K562 (cell line): ENCODE results near the gene MAPK13. TPM values are rescaled to one million over a fixed set of nuclear protein-coding genes. Genes with fewer than 3 reads are reported as not detected.
A peak's percentile ranks its signal among the peaks of the same experiment; 100 is the strongest.

Experiments
- ARHGAP35 ChIP-seq: fragments of 450-650 bp; IDR thresholded peaks from 2 replicates; pipeline ENCODE4 v1.6.1; 2018; ENCODE audit not compliant: partially characterized antibody
- ARID2 ChIP-seq: fragments of 450-650 bp; IDR thresholded peaks from 2 replicates; pipeline ENCODE4 v1.6.1; 2017; ENCODE audit warnings: antibody characterized with exemption, mild to moderate bottlenecking
- FOXA1 ChIP-seq: fragments of 450-650 bp; IDR thresholded peaks from 2 replicates; pipeline ENCODE4 v1.6.1; 2016; ENCODE audit warnings: mild to moderate bottlenecking, borderline replicate concordance
- FOXJ2 ChIP-seq: fragments of 200-800 bp; sonication (Bioruptor generic); IDR thresholded peaks from 2 replicates; pipeline ENCODE4 v1.6.1; 2016; ENCODE audit warnings: missing genetic modification characterization, missing compliant biosample characterization
- HNRNPL ChIP-seq: fragments of 200-400 bp; formaldehyde crosslinking; IDR thresholded peaks from 2 replicates; pipeline ENCODE4 v1.6.1; 2017; ENCODE audit warnings: low read depth, mild to moderate bottlenecking, low read length
- MAZ ChIP-seq, 2 experiments: fragments of 450-650 bp in 1 of 2; sonication (generic) in 1 of 2; formaldehyde crosslinking; IDR thresholded peaks in 1 of 2; conservative IDR thresholded peaks in 1 of 2; 2 replicates each; pipeline versions ENCODE4 v1.4.0 to v1.5.0; 2020; ENCODE audit warnings: mild to moderate bottlenecking in 1 of 2, missing genetic modification reagents in 1 of 2
- MITF ChIP-seq: IDR thresholded peaks from 2 replicates; pipeline ENCODE4 v1.6.1; 2014; ENCODE audit warnings: antibody characterized with exemption
- NFATC3 ChIP-seq: fragments of 450-650 bp; IDR thresholded peaks from 2 replicates; pipeline ENCODE4 v1.6.1; 2017; ENCODE audit warnings: mild to moderate bottlenecking
- ZBED1 ChIP-seq: IDR thresholded peaks from 2 replicates; pipeline ENCODE4 v1.6.1; 2014
- ZKSCAN1 ChIP-seq: fragments of 150-350 bp; IDR thresholded peaks from 2 replicates; pipeline ENCODE4 v1.6.1; 2016; ENCODE audit warnings: low read depth, low read length
- ZKSCAN8 ChIP-seq: fragments of 200-800 bp; sonication (Bioruptor generic); IDR thresholded peaks from 2 replicates; pipeline ENCODE4 v1.6.1; 2016; ENCODE audit warnings: missing genetic modification characterization, missing compliant biosample characterization
- ZNF347 ChIP-seq: fragments of 450-650 bp; formaldehyde crosslinking; IDR thresholded peaks from 2 replicates; pipeline ENCODE4 v1.4.0; 2020; ENCODE audit warnings: low read depth, mild to moderate bottlenecking, moderate library complexity
- polyA plus RNA-seq, 8 experiments: library from polyadenylated mRNA; depleted of rRNA in 4 of 8; stranded (reverse) in 5 of 8; unstranded in 3 of 8; fragments of >200 nt; fragmentation: Nextera tagmentation in 2 of 8; fragmentation: Illumina TruSeq in 1 of 8; extraction: Ambion mirVana in 2 of 8; extraction: Trizol in 1 of 8; gene quantifications; 2 replicates each; pipeline versions ENCODE4 v1.2.1 to v1.2.3, GENCODE V29; 2011 to 2014; ENCODE audit warnings: inconsistent platforms in 1 of 8, missing spikeins in 1 of 8
- total RNA-seq, 7 experiments: library from RNA; depleted of rRNA in 6 of 7; stranded (reverse); fragments of >200 nt in 6 of 7; fragmentation: Illumina TruSeq in 2 of 7; extraction: Trizol in 2 of 7; gene quantifications; 2 replicates each; pipeline versions ENCODE4 v1.2.1 to v1.2.3, GENCODE V29; 2011 to 2021; ENCODE audit warnings: low replicate concordance in 1 of 7
- TF ChIP-seq, protein P1 (sequence below): fragments of 450-650 bp; IDR thresholded peaks from 2 replicates; pipeline ENCODE4 v1.6.1; 2018; ENCODE audit not compliant: partially characterized antibody
- TF ChIP-seq, protein P2 (sequence below): fragments of 450-650 bp; conservative IDR thresholded peaks from 2 replicates; pipeline ENCODE4 v1.6.1; 2016; ENCODE audit warnings: missing genetic modification characterization, low read depth, mild to moderate bottlenecking, missing compliant biosample characterization, moderate library complexity

MAPK13 gene
- total and polyA plus RNA-seq, 9 of the 15 experiments (the other 6 are each of a cell fraction or from before 2014, with no cell fraction given): 0.03 to 2.3 (median 0.48) TPM; not detected in 1

DNA sequence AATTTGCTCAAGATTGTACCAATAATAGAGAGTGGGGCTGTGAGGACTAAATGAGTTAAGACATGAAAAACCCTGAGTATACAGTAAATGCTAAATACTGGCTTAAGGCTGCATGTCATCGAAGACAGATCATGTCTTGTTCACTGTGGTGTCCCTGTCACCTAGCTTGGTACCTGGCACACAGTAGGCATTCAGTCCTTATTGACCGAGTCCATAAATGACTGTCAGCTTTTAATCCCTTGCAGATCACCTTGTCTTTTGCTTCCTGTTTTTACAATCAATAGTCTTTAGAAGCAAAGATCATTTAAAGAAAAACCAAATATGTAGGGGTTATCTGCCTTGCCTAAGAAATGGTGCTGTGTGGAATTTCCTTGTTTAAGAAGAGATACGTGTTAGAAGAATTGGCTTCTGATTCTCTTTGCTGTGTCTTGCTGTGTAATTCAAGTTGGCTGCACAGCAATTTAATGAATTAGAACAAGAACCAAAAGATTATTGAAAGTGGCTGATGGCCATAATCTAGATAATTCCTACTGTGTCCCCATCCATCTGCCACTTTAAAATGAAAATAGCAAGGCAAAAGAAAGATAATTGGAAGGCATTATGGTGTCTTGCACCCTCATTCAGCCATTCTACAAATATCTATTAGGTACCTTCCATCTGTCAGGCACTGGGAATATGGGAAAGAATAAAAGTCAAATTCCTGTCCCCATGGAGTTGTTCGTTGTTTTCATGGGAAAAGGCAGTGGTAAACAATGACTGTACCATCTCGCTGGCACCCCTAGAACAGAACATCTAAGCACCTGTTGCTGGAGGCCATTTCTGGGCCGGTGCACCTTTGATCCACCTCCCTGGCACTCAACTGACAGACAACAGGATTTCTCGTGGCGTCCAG, 12.4 kb upstream of the MAPK13 start (continued):
- TF ChIP-seq ZKSCAN8 (CRISPR knock-in tag): peak; percentile 79; the same call in 1 of the 2 replicates
- no peak for TF ChIP-seq MITF
- 0 out of 2 replicates have a peak, but pooled peaks have one; percentile 12 for TF ChIP-seq HNRNPL
- peak; percentile 94 for TF ChIP-seq ZKSCAN1
- no peak for TF ChIP-seq MAZ (CRISPR knock-in tag; conservative IDR thresholded peaks at IDR 0.05 in 1 of 2, IDR thresholded peaks at IDR 0.05 in 1 of 2)
- no peak for TF ChIP-seq FOXA1
- no peak for TF ChIP-seq ARHGAP35
- TF ChIP-seq NFATC3: peak; percentile 13; the same call in 1 of the 2 replicates
- 0 out of 2 replicates have a peak, but pooled peaks have one; percentile 43 for TF ChIP-seq ARID2
- TF ChIP-seq ZNF347 (CRISPR knock-in tag): no peak
- TF ChIP-seq, protein P1, sequence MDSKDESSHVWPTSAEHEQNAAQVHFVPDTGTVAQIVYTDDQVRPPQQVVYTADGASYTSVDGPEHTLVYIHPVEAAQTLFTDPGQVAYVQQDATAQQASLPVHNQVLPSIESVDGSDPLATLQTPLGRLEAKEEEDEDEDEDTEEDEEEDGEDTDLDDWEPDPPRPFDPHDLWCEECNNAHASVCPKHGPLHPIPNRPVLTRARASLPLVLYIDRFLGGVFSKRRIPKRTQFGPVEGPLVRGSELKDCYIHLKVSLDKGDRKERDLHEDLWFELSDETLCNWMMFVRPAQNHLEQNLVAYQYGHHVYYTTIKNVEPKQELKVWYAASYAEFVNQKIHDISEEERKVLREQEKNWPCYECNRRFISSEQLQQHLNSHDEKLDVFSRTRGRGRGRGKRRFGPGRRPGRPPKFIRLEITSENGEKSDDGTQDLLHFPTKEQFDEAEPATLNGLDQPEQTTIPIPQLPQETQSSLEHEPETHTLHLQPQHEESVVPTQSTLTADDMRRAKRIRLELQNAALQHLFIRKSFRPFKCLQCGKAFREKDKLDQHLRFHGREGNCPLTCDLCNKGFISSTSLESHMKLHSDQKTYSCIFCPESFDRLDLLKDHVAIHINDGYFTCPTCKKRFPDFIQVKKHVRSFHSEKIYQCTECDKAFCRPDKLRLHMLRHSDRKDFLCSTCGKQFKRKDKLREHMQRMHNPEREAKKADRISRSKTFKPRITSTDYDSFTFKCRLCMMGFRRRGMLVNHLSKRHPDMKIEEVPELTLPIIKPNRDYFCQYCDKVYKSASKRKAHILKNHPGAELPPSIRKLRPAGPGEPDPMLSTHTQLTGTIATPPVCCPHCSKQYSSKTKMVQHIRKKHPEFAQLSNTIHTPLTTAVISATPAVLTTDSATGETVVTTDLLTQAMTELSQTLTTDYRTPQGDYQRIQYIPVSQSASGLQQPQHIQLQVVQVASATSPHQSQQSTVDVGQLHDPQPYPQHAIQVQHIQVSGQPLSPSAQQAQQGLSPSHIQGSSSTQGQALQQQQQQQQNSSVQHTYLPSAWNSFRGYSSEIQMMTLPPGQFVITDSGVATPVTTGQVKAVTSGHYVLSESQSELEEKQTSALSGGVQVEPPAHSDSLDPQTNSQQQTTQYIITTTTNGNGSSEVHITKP: peak; percentile 64
- TF ChIP-seq, protein P2, sequence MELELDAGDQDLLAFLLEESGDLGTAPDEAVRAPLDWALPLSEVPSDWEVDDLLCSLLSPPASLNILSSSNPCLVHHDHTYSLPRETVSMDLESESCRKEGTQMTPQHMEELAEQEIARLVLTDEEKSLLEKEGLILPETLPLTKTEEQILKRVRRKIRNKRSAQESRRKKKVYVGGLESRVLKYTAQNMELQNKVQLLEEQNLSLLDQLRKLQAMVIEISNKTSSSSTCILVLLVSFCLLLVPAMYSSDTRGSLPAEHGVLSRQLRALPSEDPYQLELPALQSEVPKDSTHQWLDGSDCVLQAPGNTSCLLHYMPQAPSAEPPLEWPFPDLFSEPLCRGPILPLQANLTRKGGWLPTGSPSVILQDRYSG (tag): peak; percentile 88
- no peak for TF ChIP-seq ZBED1
- no peak for TF ChIP-seq FOXJ2 (tag)
